Fibroblast of mammary gland (primary cell): ENCODE data around the gene GALNT18.
"Not testable (repeated sequence)": the region's sequence is repeated elsewhere in the genome, so short reads cannot be mapped to it uniquely, and the experiment has no call there.

Source experiments
- DNase-seq: peaks from one replicate; pipeline ENCODE4 v3.0.0-alpha.2; 2010; ENCODE audit warnings: low read depth
- H3K4me3 ChIP-seq: 2 replicates; pipeline ENCODE4 v1.5.1; 2011; ENCODE audit warnings: low read depth, mild to moderate bottlenecking, low read length, moderate library complexity; ENCODE audit not compliant: control insufficient read depth
- CTCF ChIP-seq: conservative IDR thresholded peaks from 2 replicates; pipeline ENCODE4 v1.5.1; 2011; ENCODE audit warnings: low read depth, low read length, inconsistent platforms; ENCODE audit not compliant: control insufficient read depth, insufficient read depth

GALNT18 gene

GRCh38 chr11:11366793-11367192 is 255.0 kb downstream of the GALNT18 start:
- no peak for TF ChIP-seq CTCF
- no peak overlapping the region for H3K4me3 ChIP-seq
- DNase-seq, result peak; percentile 14

- H3K4me3 ChIP-seq, result no peak overlapping the region
- DNase-seq, result no peak
- TF ChIP-seq CTCF, result no peak
Observed at GRCh38 chr11:11363674-11364073, 258.1 kb downstream of the GALNT18 start.

GRCh38 chr11:11359611-11360010 is 262.2 kb downstream of the GALNT18 start:
- DNase-seq, result no peak
- H3K4me3 ChIP-seq, result no peak overlapping the region
- no peak for TF ChIP-seq CTCF

- TF ChIP-seq CTCF, result no peak
- no peak for DNase-seq
- H3K4me3 ChIP-seq, result no peak overlapping the region
Observed at GRCh38 chr11:11356842-11357241, 265.0 kb downstream of the GALNT18 start.

- DNase-seq, result peak; percentile 25
- H3K4me3 ChIP-seq, result not testable (repeated sequence)
Observed at GRCh38 chr11:11352878-11353277, 268.9 kb downstream of the GALNT18 start, which contains the start of gene CSNK2A3. CSNK2A3 (minus strand) TSS chr11:11353250; CDS start chr11:11353119, 131 bp downstream.

GRCh38 chr11:11351851-11352250 is 270.0 kb downstream of the GALNT18 start:
- H3K4me3 ChIP-seq, DNase-seq: not testable (repeated sequence)

GRCh38 chr11:11351042-11351586 is 270.7 kb downstream of the GALNT18 start:
- DNase-seq, result peak; percentile 18
- no peak for TF ChIP-seq CTCF
- no peak overlapping the region for H3K4me3 ChIP-seq

GRCh38 chr11:11349870-11350337 is 271.9 kb downstream of the GALNT18 start:
- DNase-seq, result peak; percentile 87
- no peak overlapping the region for H3K4me3 ChIP-seq
- TF ChIP-seq CTCF, result no peak
